GM18868 (cell line): ENCODE measurements around the gene GRIFIN.

Experiments used
- ATAC-seq: cut with Tn5 transposase; IDR thresholded peaks from one replicate; pipeline ENCODE4 v1.9.1; 2021; ENCODE audit warnings: mild to moderate bottlenecking, moderate library complexity; ENCODE audit not compliant: unreplicated experiment

Gene GRIFIN, protein sequence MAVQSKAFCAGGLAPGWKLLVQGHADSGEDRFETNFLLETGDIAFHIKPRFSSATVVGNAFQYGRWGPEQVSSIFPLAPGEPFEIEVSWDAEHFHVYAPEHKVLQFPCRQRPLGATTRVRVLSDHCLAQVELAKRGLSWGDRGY

DNA sequence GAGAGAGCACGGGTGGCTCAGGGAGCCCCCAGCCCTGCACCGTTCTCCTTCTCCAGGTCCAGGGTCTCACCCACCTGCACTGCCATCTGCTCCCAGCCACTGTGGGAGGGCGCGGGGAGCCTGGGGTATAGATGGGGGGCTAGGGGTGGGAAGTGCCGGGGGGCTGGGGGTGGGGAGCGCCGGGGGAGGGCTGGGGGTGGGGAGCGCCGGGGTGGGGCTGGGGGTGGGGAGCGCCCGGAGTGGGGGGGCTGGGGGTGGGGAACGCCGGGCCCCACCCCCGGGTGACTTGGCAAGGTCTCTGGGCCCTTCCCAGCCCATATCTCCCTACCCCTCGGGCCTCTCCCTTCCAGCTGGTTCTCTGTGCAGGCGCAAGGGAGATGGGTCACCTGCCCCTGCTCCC lies at the start of gene GRIFIN:
Gene GRIFIN (minus strand): TSS at position 101 of the 400 bp plus-strand sequence. CDS start 15 bp downstream, at position 86.
- ATAC-seq = no peak

DNA sequence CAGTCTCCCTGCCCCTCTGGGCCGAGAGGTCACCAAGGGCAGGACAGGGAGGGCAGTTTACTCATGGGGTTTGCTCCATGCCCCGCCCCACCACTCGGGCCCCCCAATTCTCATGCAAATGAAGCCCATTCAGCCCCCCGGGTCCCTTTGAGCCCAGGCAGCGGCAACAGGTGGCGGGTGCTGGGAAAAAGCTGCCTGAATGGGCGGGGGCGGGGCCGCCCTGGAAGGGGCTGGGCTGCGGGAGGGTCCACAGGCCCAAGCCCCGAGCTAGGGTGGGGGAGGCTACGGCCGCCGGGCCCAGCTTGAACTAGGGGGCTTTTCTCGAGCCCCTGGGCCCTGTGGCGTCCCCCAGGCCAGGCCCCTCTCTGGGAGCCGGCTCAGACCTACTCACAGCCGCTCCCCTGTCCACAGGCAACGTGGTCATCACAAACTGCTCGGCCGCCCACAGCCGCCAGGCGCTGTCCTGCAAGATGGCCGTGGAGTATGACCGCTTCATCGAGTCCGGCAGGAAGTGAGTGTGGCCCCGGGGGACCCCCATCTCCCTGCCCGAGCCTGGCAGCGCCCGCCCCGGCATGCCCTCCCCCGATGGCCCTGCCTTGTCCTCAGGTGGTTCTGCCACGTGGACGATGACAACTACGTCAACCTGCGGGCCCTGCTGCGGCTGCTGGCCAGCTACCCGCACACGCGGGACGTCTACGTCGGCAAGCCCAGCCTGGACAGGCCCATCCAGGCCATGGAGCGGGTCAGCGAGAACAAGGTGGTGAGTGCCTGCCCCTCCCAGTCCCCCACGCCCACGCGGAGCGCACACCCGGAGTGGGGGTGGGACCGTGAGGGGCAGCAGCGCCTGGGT lies 48.8 kb upstream of the GRIFIN start:
- no peak for ATAC-seq

DNA sequence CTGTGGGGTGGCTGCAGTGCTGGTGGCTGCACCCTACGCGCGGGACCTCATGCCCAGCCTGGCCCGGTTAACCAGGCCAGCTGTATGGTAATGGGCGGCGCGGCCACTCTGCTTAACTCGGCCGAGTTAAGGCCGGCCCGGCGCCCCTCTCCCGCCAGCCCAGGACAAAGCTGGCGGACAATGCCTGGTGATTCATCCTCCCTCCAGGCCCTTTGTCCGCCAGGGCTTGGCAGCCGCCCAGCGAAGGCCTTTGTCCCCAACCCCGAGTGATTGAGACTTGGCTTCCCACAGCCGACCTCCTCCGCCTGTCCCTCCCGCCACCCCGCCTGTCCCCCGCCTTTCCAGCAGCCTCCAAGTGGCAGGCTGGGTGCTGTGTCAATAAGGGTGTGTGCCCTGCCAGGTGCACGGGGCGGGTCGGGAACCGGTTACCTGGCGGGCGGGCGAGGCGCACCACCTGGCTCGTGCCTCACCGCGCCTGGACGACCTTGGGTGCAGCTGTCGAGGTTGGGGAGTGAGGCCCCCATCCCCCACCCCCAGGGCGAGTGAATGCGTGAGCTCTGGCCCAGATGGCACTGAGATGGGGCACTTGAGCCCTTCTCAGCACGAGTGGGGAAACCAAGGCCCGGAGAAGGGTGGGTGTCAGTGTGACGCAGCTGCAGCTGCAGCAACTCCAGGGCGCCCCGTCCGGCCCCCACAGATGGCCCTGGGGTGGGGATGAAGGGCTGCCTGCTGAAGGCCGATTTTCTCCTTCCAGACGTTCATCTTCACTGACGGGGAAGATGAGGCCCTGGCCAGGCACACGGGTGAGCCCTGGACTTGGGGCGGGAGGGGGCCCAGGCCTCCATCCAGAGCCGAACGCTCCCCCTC lies 48.0 kb upstream of the GRIFIN start:
- no peak for ATAC-seq

DNA sequence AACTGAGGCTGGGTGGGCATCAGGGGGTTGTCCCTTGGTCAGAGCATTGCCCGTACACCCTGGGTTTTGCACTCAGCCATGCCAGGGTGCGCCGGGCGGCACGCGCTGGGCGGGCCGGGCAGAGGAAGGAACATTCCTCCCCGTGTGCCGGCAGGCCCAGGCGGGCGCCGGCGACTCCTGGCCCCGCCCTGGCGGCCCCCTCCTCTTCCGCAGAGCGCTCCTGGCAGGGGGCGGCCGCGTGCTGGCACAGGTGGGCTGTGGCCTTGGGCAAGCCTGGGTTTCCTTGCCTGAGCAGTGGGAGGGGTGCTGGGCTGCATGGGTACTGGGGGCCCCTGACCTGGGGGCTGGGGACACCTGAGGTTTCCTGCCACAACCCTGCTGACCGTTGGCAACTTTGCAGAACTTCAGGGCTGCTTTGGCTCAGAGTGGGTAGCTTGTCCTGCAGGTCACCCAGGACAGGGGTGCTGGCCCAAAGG lies 47.3 kb upstream of the GRIFIN start:
- ATAC-seq = no peak

DNA sequence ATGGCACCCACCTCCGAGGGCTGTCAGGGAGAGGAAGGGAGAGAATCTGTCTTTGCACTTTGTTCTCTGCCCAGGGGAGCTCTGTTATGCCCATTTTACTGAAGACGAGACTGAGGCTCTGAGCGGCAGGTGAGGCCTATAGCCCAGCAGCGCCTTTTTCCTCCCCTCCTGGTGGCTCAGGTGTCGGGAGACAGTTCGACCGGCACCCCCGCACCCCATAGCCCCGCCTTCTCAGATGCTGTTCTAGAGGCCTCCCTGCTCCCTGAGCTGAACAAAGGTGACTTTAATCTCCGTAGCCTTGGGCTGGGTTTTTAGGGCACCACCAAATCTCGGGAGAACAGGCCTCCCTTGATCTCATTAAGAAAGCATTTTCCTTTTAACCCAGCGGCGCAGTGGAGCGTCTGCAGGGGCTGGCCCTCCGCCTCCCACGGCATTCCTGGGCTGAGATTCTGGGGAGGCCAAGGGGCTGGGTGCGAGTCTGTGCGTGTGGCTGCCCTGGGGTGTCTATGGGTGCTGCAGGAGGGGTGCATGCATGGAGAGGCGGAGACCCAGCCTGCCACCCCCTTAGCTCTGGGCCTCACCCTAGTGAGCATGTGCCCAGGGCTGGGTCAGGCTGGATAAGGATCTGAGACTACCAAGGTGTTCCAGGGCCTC lies 46.7 kb upstream of the GRIFIN start:
- no peak for ATAC-seq

DNA sequence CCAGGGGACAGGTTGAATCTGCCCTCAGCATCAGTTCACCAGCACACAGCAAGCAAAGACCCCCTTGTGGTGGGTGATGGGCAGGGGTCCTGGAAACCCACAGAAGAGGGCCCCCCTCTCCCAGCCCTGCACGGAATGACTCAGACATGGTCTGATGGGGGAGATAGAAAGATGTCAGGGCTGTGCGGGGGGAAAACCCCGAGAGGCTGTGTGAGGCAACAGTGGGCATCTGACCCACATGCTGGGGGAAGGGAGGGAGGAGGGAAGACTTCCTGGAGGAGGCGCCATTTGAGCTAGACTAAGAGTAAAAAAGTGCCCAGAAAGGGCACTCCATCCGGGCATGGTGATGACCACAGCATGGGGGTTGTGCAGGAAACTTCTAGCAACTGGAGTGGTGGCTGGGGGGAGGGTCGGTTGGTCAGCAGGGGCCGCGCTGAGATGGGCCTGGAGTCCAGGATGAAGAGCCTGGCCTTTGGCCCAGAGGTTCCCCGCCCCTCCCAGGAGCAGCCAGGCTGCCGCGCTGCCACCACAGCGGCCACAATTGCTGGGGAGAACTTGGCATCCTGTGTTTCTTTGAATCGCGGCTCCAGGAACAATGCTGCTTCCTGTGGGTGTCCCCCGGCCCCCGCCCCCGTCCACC lies 45.9 kb upstream of the GRIFIN start:
- ATAC-seq = peak; percentile 41

DNA sequence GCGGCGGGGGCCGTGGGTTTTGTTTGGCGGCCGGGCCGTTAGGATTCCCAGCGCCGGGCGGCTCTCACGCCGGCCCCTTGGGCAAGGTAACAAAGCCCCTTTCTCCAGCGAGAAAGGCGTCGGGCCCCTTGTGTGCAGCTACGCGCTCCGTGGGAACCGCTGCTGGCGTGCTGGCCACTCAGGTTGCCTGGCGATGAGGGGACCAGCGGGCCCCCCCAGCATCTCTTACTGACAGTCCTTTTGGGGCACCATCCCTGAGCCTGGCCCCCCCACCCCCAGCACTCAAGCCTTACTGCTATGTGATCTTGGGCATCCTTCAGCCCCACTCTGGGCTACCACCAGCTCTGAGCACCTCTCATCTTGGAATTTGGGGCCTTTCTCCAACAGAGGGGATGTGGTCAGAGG lies 45.1 kb upstream of the GRIFIN start:
- no peak for ATAC-seq

DNA sequence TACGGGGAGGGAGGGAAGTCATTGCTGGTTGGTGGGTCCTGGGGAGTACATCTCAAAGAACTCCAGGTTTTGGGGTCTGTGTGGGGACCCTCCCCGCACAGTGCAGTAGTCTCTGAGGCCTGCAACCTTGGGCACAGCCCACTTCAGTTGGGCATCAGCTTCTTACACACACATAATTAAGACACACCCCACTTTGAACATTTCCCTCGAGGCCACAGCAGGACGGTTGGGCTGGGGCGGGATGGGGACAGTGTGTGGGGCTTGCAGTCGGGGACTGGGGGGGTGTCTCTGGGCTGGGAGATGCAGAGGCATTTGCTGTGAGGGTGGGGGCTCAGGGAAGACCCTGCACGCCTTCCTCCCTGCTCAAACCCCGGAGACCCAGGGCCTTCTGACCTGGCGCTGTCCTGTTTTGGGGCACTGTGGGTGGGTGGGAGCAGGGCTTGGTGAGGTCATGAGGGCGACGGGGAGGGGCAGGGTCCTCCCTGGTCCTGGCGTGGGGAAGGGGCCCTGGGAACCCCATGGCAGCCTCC lies 44.6 kb upstream of the GRIFIN start:
- ATAC-seq = no peak

DNA sequence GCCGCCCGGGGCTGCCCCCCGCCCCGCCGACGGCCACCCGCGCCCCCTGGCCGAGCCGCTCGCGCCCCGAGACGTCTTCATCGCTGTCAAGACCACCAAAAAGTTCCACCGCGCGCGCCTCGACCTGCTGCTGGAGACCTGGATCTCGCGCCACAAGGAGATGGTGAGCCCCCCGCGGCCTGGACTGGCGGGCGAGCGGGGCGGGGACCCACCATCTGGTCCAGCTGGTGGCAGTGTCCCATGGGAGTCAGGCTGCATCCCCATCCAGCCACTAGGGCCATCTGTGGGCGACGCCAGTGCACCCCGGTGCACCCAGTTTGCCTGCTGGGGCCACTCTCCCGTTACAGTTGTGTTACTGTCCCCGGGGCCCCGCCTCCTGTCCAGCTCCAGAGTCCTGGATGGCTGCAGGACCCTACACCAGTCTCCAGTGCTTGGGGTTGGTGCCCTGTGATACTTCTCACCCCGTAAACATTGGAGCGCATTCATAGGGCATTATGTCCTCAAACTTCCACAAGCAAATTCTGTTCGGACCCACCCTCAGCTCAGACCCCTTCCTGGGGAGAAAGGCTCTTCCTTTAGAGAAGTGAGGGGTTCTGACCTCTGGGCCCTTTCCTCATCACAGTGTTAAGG lies 44.0 kb upstream of the GRIFIN start:
- no peak for ATAC-seq

DNA sequence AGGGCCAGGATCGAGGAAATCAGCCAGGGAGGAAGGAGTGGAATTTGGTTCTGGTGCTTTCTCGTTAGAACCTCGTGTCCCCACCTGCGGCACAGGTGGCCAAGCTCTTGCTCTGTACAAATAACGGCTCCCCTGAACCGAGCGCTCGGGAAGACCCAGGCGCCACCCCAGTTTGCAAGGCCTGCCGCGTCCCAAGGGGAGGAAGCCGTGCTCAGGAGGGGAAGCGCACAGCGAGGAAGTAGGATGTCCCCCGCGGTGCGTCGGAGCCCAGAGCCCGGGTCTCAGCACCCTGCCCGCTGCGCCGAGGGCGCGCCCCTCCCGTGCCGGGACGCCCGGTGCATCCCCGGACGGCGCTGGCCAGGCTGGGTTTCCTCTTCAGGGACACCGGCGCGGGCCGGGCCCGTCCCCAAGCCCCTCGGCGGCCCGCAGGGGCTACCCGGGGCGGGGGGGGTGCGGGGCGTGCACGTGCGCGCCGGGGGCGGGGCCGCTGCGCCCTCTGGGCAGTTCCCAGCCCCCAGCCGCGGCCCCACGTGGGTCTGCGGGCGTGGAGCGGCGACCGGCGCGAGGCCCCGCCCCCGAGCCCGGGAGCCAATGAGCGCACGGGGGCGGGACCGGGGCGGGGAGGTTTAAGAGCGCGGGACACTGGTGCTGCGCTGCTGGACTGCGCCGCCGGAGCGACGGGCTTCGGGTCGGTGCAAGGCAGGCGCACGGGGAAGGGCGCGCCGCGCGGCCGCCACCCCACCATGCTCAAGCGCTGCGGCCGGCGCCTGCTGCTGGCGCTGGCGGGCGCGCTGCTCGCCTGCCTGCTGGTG lies 43.1 kb upstream of the GRIFIN start, which contains the start of gene LFNG:
Gene LFNG (plus strand): TSS at position 656 of the 812 bp plus-strand sequence. CDS start 88 bp downstream, at position 744.
- peak; percentile 81 for ATAC-seq

DNA sequence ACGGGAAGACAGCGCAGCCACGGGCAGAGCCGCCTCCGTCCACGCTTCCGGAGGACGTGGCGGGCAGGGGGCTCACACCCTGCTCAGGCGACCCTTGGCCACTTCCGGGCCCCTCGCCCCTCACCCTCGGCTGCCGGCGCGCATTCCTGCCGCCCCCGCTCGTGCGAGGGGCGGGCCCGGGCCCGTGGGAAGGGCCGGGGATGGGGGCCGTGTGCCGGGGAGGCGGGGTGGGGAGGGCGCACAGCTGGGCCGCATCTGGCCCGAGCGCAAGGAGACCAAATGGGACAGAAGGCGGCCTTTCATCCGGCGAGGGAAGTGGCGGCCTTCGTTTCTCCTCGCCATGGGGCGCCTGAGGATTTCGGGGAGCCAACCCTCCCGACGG lies 42.5 kb upstream of the GRIFIN start:
- ATAC-seq = no peak

DNA sequence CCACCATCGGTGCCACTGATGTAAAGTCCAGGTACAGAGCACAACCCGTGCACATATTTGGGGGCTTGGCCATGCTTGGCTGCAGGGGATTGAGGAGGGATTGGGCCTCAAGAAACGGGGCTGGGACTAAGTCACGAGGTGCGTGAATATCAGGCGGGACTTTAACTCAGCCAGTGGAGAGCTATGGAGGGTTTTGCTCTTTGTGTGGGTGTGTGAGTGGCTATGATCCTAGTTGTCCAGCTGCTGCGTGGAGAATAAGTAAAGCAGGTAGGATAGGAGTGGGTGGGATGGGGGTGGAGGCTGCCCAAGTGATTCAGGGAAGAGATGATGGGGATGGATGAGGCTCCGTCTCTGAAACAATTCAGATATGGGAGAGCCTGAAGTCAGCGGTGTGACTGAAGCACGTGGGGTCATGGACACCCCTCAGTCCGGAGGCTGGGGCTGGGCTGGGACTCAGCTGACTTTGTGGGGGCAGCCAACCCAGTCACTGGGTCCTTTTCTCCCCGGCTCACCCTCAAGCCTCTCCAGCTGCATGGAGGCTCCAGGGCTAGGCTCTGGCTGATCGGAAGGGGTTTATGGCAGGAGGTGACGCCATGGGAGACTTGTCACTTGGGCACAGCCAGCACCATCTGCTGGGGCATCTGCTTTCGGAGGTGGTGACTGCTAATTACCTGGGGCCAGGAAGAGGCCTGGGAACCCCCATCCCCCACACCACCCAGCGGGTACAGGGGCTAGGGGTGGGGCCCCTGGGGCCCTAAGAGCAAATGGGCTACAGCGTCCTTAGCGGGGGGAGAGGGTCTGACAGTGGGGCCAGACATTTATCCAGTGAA lies 41.7 kb upstream of the GRIFIN start:
- ATAC-seq = no peak

DNA sequence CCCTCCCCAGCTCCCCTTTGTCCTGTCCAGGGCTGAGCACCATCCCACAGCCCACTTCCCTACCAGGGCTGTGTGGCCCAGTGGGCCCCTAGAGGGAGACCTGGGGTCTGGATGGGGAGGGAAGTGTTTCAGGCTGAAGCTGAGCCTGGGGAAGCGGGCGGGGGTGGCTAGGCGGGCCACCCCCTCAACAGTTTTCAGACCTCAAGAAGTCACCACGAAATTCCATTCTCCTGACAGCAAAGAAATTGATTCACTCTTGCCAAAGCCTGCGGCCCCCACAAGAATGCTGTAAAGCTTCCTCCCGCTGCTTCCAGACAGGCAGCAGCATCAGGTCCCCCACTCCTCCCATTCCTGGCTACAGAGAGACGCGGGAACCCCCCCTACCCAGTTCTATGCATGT lies 40.8 kb upstream of the GRIFIN start:
- ATAC-seq = no peak

DNA sequence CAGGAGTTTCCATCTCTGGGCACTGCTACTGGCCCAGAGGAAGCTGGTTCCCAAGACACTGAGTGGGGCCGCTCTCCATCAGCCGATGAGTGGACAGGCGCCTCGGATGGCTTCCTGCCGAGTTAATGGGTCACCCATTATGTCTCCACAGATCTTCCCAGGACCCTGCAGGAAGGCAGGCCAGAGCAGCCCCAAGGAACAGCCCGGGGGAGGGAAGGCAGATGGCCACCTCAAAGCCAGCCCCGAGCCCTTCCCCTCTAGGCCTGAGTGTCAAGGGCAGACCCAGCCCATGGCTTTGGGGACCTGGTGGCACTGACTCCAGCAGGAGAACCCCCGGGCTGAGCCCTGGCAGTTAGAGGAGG lies 40.0 kb upstream of the GRIFIN start:
- no peak for ATAC-seq

DNA sequence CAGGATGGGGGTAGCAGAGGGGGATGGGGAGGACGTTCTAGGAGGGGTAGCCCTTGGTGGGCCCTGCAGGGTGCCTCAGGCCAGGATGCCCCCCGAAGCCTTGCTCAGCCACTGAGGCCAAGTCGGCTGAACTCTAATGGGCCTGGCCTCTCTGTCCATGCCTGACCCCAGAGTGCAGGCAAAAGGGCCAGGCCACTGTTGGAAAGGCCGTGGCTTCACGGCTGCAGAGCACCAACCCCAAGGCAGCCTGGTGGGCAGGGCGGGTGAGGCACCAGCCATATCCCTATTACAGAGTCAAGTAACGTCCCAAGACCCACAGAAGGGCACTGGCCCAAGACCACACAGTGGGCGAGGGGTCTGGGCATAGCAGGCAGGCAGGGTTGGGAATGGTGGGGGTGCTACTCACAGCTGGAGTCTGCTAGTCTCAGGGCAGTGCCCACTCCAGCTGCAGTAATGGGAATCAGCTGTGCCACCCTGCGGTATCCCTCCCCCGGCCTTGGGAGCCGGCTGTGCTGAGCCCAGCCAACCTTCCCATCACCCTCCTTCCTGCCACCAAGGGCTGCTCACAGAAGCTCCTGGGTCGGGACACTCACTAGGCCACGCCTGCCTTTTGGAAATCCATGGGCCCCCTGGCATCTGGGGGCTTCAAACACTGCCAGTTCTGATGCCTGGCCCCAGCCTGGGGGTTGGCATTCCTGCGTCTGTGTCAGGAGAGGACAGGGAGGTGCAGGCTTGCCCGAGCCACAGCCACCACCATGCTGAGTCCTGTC lies 39.4 kb upstream of the GRIFIN start:
- ATAC-seq = no peak

DNA sequence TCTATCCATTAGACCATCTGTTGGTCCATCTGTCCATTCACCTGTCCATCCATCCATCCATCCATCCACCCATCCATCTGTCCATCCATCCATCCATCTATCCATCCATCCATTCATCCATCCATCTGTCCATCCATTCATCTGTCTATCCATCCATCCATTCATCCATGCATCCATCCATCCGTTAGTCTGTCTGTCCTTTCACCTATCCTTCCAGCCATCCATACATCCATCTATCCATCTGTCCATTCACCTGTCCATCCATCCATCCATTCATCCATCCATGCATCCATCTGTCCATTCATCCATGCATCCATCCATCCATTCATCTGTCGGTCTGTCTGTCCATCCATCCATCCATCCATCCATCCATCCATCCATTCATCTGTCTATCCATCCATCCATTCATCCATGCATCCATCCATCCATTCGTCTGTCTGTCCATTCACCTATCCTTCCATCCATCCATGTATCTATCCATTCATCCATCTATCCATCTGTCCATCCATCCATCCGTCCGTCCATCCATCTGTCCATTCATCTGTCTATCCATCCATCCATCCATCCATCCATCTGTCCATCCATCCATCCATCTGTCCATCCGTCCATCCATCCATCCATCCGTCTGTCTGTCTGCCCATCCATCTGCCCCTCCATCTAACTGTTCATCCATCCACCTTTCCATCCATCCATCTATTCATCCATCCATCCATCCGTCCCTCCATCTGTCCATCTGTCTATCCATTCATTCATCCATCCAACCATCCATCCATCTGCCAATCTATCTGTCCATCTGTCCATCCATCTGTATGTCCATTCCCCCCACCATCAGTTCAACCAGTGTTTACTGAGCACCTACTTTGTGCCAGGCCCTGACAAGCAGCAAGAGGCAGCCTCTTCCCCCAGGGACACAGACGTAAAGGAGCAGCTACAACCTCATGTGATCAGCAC lies 38.5 kb upstream of the GRIFIN start:
- ATAC-seq = no peak
